Neural progenitor cell (in vitro differentiated cells): Measurements from ENCODE around the gene OBP2A.

Experiments
- EZH2 ChIP-seq: fragments of 200-600 bp; sonication (generic); IDR thresholded peaks from 2 replicates; pipeline ENCODE4 v1.6.1; 2017; ENCODE audit warnings: antibody characterized with exemption, mild to moderate bottlenecking, moderate library complexity
- EZH2phosphoT487 ChIP-seq: fragments of 200-600 bp; sonication (generic); IDR thresholded peaks from 2 replicates; pipeline ENCODE4 v1.6.1; 2017; ENCODE audit warnings: antibody characterized with exemption
- TF ChIP-seq, protein P1 (sequence below): fragments of 200-600 bp; sonication (generic); IDR thresholded peaks from 2 replicates; pipeline ENCODE4 v1.5.1; 2017; ENCODE audit warnings: antibody characterized with exemption, mild to moderate bottlenecking

GRCh38 chr9:135568026-135568425 is 22.1 kb downstream of the OBP2A start:
- TF ChIP-seq, protein P1, sequence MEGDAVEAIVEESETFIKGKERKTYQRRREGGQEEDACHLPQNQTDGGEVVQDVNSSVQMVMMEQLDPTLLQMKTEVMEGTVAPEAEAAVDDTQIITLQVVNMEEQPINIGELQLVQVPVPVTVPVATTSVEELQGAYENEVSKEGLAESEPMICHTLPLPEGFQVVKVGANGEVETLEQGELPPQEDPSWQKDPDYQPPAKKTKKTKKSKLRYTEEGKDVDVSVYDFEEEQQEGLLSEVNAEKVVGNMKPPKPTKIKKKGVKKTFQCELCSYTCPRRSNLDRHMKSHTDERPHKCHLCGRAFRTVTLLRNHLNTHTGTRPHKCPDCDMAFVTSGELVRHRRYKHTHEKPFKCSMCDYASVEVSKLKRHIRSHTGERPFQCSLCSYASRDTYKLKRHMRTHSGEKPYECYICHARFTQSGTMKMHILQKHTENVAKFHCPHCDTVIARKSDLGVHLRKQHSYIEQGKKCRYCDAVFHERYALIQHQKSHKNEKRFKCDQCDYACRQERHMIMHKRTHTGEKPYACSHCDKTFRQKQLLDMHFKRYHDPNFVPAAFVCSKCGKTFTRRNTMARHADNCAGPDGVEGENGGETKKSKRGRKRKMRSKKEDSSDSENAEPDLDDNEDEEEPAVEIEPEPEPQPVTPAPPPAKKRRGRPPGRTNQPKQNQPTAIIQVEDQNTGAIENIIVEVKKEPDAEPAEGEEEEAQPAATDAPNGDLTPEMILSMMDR: no peak
- no peak for TF ChIP-seq EZH2
- TF ChIP-seq EZH2phosphoT487: no peak
